HepG2 (cell line): ENCODE data around the gene IKZF4. TPM values are rescaled to one million over a fixed set of nuclear protein-coding genes. Genes with fewer than 3 reads are reported as not detected.
A peak's percentile ranks its signal among the peaks of the same experiment; 100 is the strongest.

Experiments used
- DMAP1 ChIP-seq: IDR thresholded peaks from 2 replicates; pipeline ENCODE4 v1.6.1; 2016
- GPN1 ChIP-seq: sonication (generic); formaldehyde crosslinking; IDR thresholded peaks from 2 replicates; pipeline ENCODE4 v1.5.1; 2020; ENCODE audit warnings: missing genetic modification reagents, borderline replicate concordance
- IKZF4 ChIP-seq: sonication (generic); formaldehyde crosslinking; IDR thresholded peaks from 2 replicates; pipeline ENCODE4 v1.5.1; 2020; ENCODE audit warnings: borderline replicate concordance, mild to moderate bottlenecking, low read depth, missing genetic modification reagents; ENCODE audit errors: not compliant biosample characterization
- KLF12 ChIP-seq: sonication (generic); formaldehyde crosslinking; IDR thresholded peaks from 2 replicates; pipeline ENCODE4 v1.4.0; 2020; ENCODE audit warnings: missing genetic modification reagents, borderline replicate concordance
- REL ChIP-seq: sonication (generic); formaldehyde crosslinking; conservative IDR thresholded peaks from 2 replicates; pipeline ENCODE4 v1.8.0; 2022; ENCODE audit warnings: mild to moderate bottlenecking, missing genetic modification reagents, moderate library complexity
- SNAI1 ChIP-seq: sonication (generic); formaldehyde crosslinking; IDR thresholded peaks from 2 replicates; pipeline ENCODE4 v1.5.0; 2020; ENCODE audit warnings: mild to moderate bottlenecking, missing genetic modification reagents, borderline replicate concordance
- SRSF4 ChIP-seq: fragments of 200-400 bp; formaldehyde crosslinking; IDR thresholded peaks from one replicate; pipeline ENCODE4 v1.6.1; 2018; ENCODE audit warnings: mild to moderate bottlenecking, low read depth, low read length, moderate library complexity; ENCODE audit not compliant: poor library complexity, severe bottlenecking
- TAF15 ChIP-seq: fragments of 200-400 bp; formaldehyde crosslinking; IDR thresholded peaks from one replicate; pipeline ENCODE4 v1.6.1; 2018; ENCODE audit warnings: mild to moderate bottlenecking, low read depth, low read length; ENCODE audit not compliant: poor library complexity, severe bottlenecking
- TBX2 ChIP-seq: sonication (generic); formaldehyde crosslinking; IDR thresholded peaks from 2 replicates; pipeline ENCODE4 v1.5.0; 2020; ENCODE audit warnings: missing genetic modification reagents, mild to moderate bottlenecking, borderline replicate concordance
- TCF7L2 ChIP-seq: IDR thresholded peaks from 2 replicates; pipeline ENCODE4 v1.6.1; 2011; ENCODE audit warnings: mild to moderate bottlenecking, low read depth, low read length, moderate library complexity
- ZMYM3 ChIP-seq: sonication (generic); formaldehyde crosslinking; IDR thresholded peaks from 2 replicates; pipeline ENCODE4 v1.5.1; 2020; ENCODE audit warnings: mild to moderate bottlenecking, missing genetic modification reagents
- ZNF207 ChIP-seq: fragments of 450-650 bp; IDR thresholded peaks from 2 replicates; pipeline ENCODE4 v1.6.1; 2016; ENCODE audit warnings: antibody characterized with exemption, borderline replicate concordance
- ZNF326 ChIP-seq: sonication (generic); formaldehyde crosslinking; IDR thresholded peaks from 2 replicates; pipeline ENCODE4 v1.4.0; 2020; ENCODE audit warnings: missing genetic modification reagents, borderline replicate concordance
- ZNF441 ChIP-seq: sonication (generic); formaldehyde crosslinking; IDR thresholded peaks from 2 replicates; pipeline ENCODE4 v1.7.0; 2021; ENCODE audit warnings: missing genetic modification reagents, borderline replicate concordance
- ZNF557 ChIP-seq: sonication (generic); formaldehyde crosslinking; IDR thresholded peaks from 2 replicates; pipeline ENCODE4 v1.4.0; 2020; ENCODE audit warnings: missing genetic modification reagents
- ZNF703 ChIP-seq: sonication (generic); formaldehyde crosslinking; IDR thresholded peaks from 2 replicates; pipeline ENCODE4 v1.5.1; 2020; ENCODE audit warnings: missing genetic modification reagents, mild to moderate bottlenecking, moderate library complexity, borderline replicate concordance
- ZNF773 ChIP-seq: sonication (generic); formaldehyde crosslinking; IDR thresholded peaks from 2 replicates; pipeline ENCODE4 v1.4.0; 2020; ENCODE audit warnings: missing genetic modification reagents, borderline replicate concordance
- polyA plus RNA-seq, 8 experiments: library from polyadenylated mRNA; depleted of rRNA in 3 of 8; stranded (reverse) in 7 of 8; unstranded in 1 of 8; fragments of >200 nt; fragmentation: Illumina TruSeq in 4 of 8; extraction: Trizol in 4 of 8; gene quantifications; 2 replicates each; pipeline versions ENCODE4 v1.2.1 to v1.2.3, GENCODE V29; 2011 to 2016; ENCODE audit warnings: low read depth in 4 of 8, missing spikeins in 1 of 8, mixed read lengths in 1 of 8; ENCODE audit not compliant: insufficient read depth in 1 of 8
- total RNA-seq, 5 experiments: library from RNA; depleted of rRNA; stranded (reverse); fragments of >200 nt; fragmentation: Illumina TruSeq; extraction: Trizol; gene quantifications; 2 replicates each; pipeline ENCODE4 v1.2.3, GENCODE V29; 2016; ENCODE audit warnings: low read depth in 1 of 5
- TF ChIP-seq, protein P1 (sequence below): sonication (generic); formaldehyde crosslinking; IDR thresholded peaks from 2 replicates; pipeline ENCODE4 v1.5.1; 2020; ENCODE audit warnings: mild to moderate bottlenecking, missing genetic modification reagents, moderate library complexity
- TF ChIP-seq, protein P2 (sequence below): sonication (generic); formaldehyde crosslinking; IDR thresholded peaks from 2 replicates; pipeline ENCODE4 v1.4.0; 2020; ENCODE audit warnings: missing genetic modification reagents
- TF ChIP-seq, protein P3 (sequence below): sonication (generic); formaldehyde crosslinking; IDR thresholded peaks from 2 replicates; pipeline ENCODE4 v1.5.0; 2020; ENCODE audit warnings: mild to moderate bottlenecking, missing genetic modification reagents, moderate library complexity

IKZF4 gene
- total and polyA plus RNA-seq, 2 of the 13 experiments (the other 11 are each of a cell fraction or from before 2014, with no cell fraction given) = 0.58 to 2.2 TPM

DNA sequence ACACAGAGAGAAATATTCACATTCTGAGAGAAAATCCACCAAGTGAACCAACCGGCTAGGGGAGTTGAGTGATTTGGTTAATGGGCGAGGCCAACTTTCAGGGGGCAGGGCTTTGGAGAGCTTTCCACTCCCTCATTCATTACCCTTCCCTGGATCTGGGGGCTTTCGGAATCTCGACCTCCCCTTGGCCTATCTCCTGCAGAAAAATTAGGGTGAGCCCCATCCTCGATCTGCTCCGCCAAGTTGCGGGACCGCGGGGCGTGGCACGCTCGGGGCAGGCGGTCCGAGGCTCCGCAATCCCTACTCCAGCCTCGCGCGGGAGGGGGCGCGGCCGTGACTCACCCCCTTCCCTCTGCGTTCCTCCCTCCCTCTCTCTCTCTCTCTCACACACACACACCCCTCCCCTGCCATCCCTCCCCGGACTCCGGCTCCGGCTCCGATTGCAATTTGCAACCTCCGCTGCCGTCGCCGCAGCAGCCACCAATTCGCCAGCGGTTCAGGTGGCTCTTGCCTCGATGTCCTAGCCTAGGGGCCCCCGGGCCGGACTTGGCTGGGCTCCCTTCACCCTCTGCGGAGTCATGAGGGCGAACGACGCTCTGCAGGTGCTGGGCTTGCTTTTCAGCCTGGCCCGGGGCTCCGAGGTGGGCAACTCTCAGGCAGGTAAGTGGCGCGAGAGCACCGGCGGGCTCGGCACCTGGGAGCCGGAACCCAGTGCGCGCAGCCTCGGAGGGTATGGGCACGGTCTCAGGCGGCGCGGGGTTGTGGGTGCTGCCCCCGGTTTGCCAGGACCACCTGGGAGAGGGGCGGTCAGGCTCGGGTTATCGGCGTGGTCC, 59.1 kb downstream of the IKZF4 start, which contains the start of gene ERBB3 (continued):
- 0 out of 2 replicates have a peak, but pooled peaks have one; percentile 49 for TF ChIP-seq GPN1 (CRISPR knock-in tag)
- TF ChIP-seq ZNF326 (CRISPR knock-in tag) = no peak
- no peak; the same call in 1 of the 2 replicates for TF ChIP-seq REL (CRISPR knock-in tag)
- peak; percentile 55; the same call in 1 of the 2 replicates for TF ChIP-seq ZNF703 (CRISPR knock-in tag)
- peak; percentile 41 for TF ChIP-seq DMAP1
- no peak for TF ChIP-seq ZNF207
- TF ChIP-seq TAF15 = no peak
- TF ChIP-seq TCF7L2 = no peak
- TF ChIP-seq, protein P1, sequence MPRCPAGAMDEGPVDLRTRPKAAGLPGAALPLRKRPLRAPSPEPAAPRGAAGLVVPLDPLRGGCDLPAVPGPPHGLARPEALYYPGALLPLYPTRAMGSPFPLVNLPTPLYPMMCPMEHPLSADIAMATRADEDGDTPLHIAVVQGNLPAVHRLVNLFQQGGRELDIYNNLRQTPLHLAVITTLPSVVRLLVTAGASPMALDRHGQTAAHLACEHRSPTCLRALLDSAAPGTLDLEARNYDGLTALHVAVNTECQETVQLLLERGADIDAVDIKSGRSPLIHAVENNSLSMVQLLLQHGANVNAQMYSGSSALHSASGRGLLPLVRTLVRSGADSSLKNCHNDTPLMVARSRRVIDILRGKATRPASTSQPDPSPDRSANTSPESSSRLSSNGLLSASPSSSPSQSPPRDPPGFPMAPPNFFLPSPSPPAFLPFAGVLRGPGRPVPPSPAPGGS (CRISPR knock-in tag) = no peak
- peak; percentile 71 for TF ChIP-seq KLF12 (CRISPR knock-in tag)
- TF ChIP-seq ZMYM3 (CRISPR knock-in tag) = peak; percentile 42; the same call in 1 of the 2 replicates
- TF ChIP-seq ZNF773 (CRISPR knock-in tag) = peak; percentile 21; the same call in 1 of the 2 replicates
- TF ChIP-seq, protein P2, sequence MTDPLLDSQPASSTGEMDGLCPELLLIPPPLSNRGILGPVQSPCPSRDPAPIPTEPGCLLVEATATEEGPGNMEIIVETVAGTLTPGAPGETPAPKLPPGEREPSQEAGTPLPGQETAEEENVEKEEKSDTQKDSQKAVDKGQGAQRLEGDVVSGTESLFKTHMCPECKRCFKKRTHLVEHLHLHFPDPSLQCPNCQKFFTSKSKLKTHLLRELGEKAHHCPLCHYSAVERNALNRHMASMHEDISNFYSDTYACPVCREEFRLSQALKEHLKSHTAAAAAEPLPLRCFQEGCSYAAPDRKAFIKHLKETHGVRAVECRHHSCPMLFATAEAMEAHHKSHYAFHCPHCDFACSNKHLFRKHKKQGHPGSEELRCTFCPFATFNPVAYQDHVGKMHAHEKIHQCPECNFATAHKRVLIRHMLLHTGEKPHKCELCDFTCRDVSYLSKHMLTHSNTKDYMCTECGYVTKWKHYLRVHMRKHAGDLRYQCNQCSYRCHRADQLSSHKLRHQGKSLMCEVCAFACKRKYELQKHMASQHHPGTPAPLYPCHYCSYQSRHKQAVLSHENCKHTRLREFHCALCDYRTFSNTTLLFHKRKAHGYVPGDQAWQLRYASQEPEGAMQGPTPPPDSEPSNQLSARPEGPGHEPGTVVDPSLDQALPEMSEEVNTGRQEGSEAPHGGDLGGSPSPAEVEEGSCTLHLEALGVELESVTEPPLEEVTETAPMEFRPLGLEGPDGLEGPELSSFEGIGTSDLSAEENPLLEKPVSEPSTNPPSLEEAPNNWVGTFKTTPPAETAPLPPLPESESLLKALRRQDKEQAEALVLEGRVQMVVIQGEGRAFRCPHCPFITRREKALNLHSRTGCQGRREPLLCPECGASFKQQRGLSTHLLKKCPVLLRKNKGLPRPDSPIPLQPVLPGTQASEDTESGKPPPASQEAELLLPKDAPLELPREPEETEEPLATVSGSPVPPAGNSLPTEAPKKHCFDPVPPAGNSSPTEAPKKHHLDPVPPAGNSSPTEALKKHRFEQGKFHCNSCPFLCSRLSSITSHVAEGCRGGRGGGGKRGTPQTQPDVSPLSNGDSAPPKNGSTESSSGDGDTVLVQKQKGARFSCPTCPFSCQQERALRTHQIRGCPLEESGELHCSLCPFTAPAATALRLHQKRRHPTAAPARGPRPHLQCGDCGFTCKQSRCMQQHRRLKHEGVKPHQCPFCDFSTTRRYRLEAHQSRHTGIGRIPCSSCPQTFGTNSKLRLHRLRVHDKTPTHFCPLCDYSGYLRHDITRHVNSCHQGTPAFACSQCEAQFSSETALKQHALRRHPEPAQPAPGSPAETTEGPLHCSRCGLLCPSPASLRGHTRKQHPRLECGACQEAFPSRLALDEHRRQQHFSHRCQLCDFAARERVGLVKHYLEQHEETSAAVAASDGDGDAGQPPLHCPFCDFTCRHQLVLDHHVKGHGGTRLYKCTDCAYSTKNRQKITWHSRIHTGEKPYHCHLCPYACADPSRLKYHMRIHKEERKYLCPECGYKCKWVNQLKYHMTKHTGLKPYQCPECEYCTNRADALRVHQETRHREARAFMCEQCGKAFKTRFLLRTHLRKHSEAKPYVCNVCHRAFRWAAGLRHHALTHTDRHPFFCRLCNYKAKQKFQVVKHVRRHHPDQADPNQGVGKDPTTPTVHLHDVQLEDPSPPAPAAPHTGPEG (CRISPR knock-in tag) = no peak
- no peak; the same call in 1 of the 2 replicates for TF ChIP-seq TBX2 (CRISPR knock-in tag)
- TF ChIP-seq SRSF4 = no peak
- TF ChIP-seq, protein P3, sequence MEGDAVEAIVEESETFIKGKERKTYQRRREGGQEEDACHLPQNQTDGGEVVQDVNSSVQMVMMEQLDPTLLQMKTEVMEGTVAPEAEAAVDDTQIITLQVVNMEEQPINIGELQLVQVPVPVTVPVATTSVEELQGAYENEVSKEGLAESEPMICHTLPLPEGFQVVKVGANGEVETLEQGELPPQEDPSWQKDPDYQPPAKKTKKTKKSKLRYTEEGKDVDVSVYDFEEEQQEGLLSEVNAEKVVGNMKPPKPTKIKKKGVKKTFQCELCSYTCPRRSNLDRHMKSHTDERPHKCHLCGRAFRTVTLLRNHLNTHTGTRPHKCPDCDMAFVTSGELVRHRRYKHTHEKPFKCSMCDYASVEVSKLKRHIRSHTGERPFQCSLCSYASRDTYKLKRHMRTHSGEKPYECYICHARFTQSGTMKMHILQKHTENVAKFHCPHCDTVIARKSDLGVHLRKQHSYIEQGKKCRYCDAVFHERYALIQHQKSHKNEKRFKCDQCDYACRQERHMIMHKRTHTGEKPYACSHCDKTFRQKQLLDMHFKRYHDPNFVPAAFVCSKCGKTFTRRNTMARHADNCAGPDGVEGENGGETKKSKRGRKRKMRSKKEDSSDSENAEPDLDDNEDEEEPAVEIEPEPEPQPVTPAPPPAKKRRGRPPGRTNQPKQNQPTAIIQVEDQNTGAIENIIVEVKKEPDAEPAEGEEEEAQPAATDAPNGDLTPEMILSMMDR (CRISPR knock-in tag) = peak; percentile 35
- no peak for TF ChIP-seq IKZF4 (CRISPR knock-in tag)
- no peak for TF ChIP-seq ZNF557 (CRISPR knock-in tag)
- TF ChIP-seq SNAI1 (CRISPR knock-in tag) = 0 out of 2 replicates have a peak, but pooled peaks have one; percentile 22
- no peak; the same call in 1 of the 2 replicates for TF ChIP-seq ZNF441
